ENCODE data around the gene BACH2.
"Not testable (repeated sequence)": the region's sequence is repeated elsewhere in the genome, so short reads cannot be mapped to it uniquely, and the experiment has no call there.

BACH2 gene

GRCh38 chr6:90149280-90149679 lies 147.4 kb downstream of the BACH2 start:
- DNase-seq = no peak

GRCh38 chr6:90148867-90149266 lies 147.8 kb downstream of the BACH2 start:
- no peak for DNase-seq

GRCh38 chr6:90146921-90147649 lies 149.6 kb downstream of the BACH2 start:
- DNase-seq = no peak

GRCh38 chr6:90146024-90146423 lies 150.6 kb downstream of the BACH2 start:
- no peak for DNase-seq

GRCh38 chr6:90144928-90145555 lies 151.6 kb downstream of the BACH2 start:
- DNase-seq = no peak

GRCh38 chr6:90144396-90144795 lies 152.2 kb downstream of the BACH2 start:
- DNase-seq = no peak

- DNase-seq = no peak
Measured at GRCh38 chr6:90140683-90141082, 156.0 kb downstream of the BACH2 start.

GRCh38 chr6:90139272-90139817 lies 157.3 kb downstream of the BACH2 start:
- no peak for DNase-seq

- no peak for DNase-seq
Measured at GRCh38 chr6:90136837-90137568, 159.6 kb downstream of the BACH2 start.

- no peak for DNase-seq
Measured at GRCh38 chr6:90136176-90136575, 160.5 kb downstream of the BACH2 start.

- no peak for DNase-seq
Measured at GRCh38 chr6:90135667-90136066, 161.0 kb downstream of the BACH2 start.

GRCh38 chr6:90133664-90134063 lies 163.0 kb downstream of the BACH2 start:
- not testable (repeated sequence) for DNase-seq

- DNase-seq = no peak
Measured at GRCh38 chr6:90131614-90132423, 164.8 kb downstream of the BACH2 start.

GRCh38 chr6:90131125-90131524 lies 165.5 kb downstream of the BACH2 start:
- no peak for DNase-seq

GRCh38 chr6:90128687-90129086 lies 168.0 kb downstream of the BACH2 start:
- not testable (repeated sequence) for DNase-seq

GRCh38 chr6:90127595-90127994 lies 169.0 kb downstream of the BACH2 start:
- no peak for DNase-seq

GRCh38 chr6:90126839-90127238 lies 169.8 kb downstream of the BACH2 start:
- no peak for DNase-seq

- no peak for DNase-seq
Measured at GRCh38 chr6:90126181-90126580, 170.5 kb downstream of the BACH2 start.

- no peak for DNase-seq
Measured at GRCh38 chr6:90124874-90125510, 171.7 kb downstream of the BACH2 start.

GRCh38 chr6:90123831-90124230 lies 172.8 kb downstream of the BACH2 start:
- no peak for DNase-seq

- DNase-seq = no peak
Measured at GRCh38 chr6:90121982-90122381, 174.7 kb downstream of the BACH2 start.

GRCh38 chr6:90120327-90120726 lies 176.3 kb downstream of the BACH2 start:
- DNase-seq = no peak
